ENCODE results near the gene DCST1.

- no peak for TF ChIP-seq CSDC2 (CRISPR knock-in tag; IDR thresholded peaks at IDR 0.05)
- TF ChIP-seq CREB5 (CRISPR knock-in tag; IDR thresholded peaks at IDR 0.05; ENCODE audit: low read depth), result no peak
- TF ChIP-seq ESRRG (CRISPR knock-in tag; IDR thresholded peaks at IDR 0.05), result no peak
- no peak for TF ChIP-seq ZNF70 (CRISPR knock-in tag; IDR thresholded peaks at IDR 0.05)
- TF ChIP-seq PATZ1 (CRISPR knock-in tag; IDR thresholded peaks at IDR 0.05; ENCODE audit: borderline replicate concordance), result no peak
- TF ChIP-seq PPARA (CRISPR knock-in tag; IDR thresholded peaks at IDR 0.05; ENCODE audit: borderline replicate concordance), result no peak
- TF ChIP-seq CSRNP3 (CRISPR knock-in tag; IDR thresholded peaks at IDR 0.05), result no peak
- TF ChIP-seq ZNF8 (CRISPR knock-in tag; IDR thresholded peaks at IDR 0.05), result no peak
- TF ChIP-seq POU6F1 (CRISPR knock-in tag; IDR thresholded peaks at IDR 0.05; ENCODE audit: borderline replicate concordance, low read depth), result no peak
- TF ChIP-seq ZC3H10 (CRISPR knock-in tag; IDR thresholded peaks at IDR 0.05), result no peak
- TF ChIP-seq RARB (CRISPR knock-in tag; IDR thresholded peaks at IDR 0.05), result no peak
These were observed 939 bp downstream of the DCST1 start for GRCh38 chr1:155034318-155035208.

Measured in SK-N-SH treated with all-trans-retinoic acid at 6 μM for 48 hours (cell line).